B cell (primary cell): ENCODE data around the gene HS3ST3B1. TPM values are rescaled to one million over a fixed set of nuclear protein-coding genes. Genes with fewer than 3 reads are reported as not detected.

Experiments
- ATAC-seq: fragments of 200-7000 bp; cut with Tn5 transposase; one replicate; pipeline ENCODE4 v1.10.0; 2021; ENCODE audit warnings: low read depth, mild to moderate bottlenecking, moderate number of reproducible peaks, moderate library complexity
- CTCF ChIA-PET: fragments of 350-600 bp; sonication (Branson Sonifier 250); formaldehyde crosslinking; loops from one replicate; lab custom pipeline; 2021; ENCODE audit warnings: antibody characterized with exemption, inconsistent platforms; lab: Charles Lee
- POLR2A ChIA-PET: fragments of 350-600 bp; sonication (Branson Sonifier 250); formaldehyde crosslinking; loops from one replicate; lab custom pipeline; 2021; ENCODE audit warnings: antibody characterized with exemption; lab: Charles Lee
- DNase-seq: peaks from one replicate; pipeline ENCODE4 v3.0.0; 2013
- H2AFZ ChIP-seq: 2 replicates; pipeline ENCODE4 v1.6.1; 2012; ENCODE audit warnings: mild to moderate bottlenecking, low read depth, low read length; ENCODE audit not compliant: insufficient read depth, poor library complexity, severe bottlenecking
- H3K27ac ChIP-seq, 2 donors: 1 replicate in 1 of 2; 2 replicates in 1 of 2; pipeline ENCODE4 v1.5.1; 2012 to 2013; ENCODE audit warnings: low read length in 2 of 2, mild to moderate bottlenecking in 2 of 2, moderate library complexity in 1 of 2
- H3K27me3 ChIP-seq, 4 experiments: fragments of 200-600 bp in 1 of 4; sonication (generic) in 1 of 4; replicated peaks in 1 of 4; 1 replicate in 2 of 4; 2 replicates in 2 of 4; pipeline versions ENCODE4 v1.6.1 to v1.7.0; 2013 to 2016; ENCODE audit warnings: low read length in 3 of 4, mild to moderate bottlenecking in 2 of 4, mixed read lengths in 1 of 4, moderate library complexity in 1 of 4; ENCODE audit not compliant: insufficient read depth in 4 of 4, control insufficient read depth in 3 of 4; ENCODE audit errors: control extremely low read depth in 1 of 4
- H3K36me3 ChIP-seq, 2 experiments: replicated peaks in 1 of 2; 1 replicate in 1 of 2; 2 replicates in 1 of 2; pipeline versions ENCODE4 v1.6.1 to v1.7.1; 2013; ENCODE audit warnings: low read length in 1 of 2; ENCODE audit not compliant: insufficient read depth in 2 of 2, control insufficient read depth in 1 of 2; ENCODE audit errors: control extremely low read depth in 1 of 2, extremely low read depth in 1 of 2
- H3K4me1 ChIP-seq, 2 donors: fragments of 200-600 bp in 1 of 2; sonication (generic) in 1 of 2; 1 replicate in 1 of 2; 2 replicates in 1 of 2; pipeline versions ENCODE4 v1.5.1 to v1.6.1; 2013 to 2017; ENCODE audit warnings: low read length in 2 of 2; ENCODE audit not compliant: control insufficient read depth in 2 of 2, insufficient read depth in 2 of 2
- H3K4me2 ChIP-seq: replicated peaks from 2 replicates; pipeline ENCODE3; 2012; ENCODE audit warnings: mild to moderate bottlenecking, low read depth, low read length; ENCODE audit not compliant: poor library complexity, severe bottlenecking
- H3K4me3 ChIP-seq, 5 experiments: fragments of 200-600 bp in 1 of 5; sonication (generic) in 1 of 5; 1 replicate in 3 of 5; 2 replicates in 2 of 5; pipeline versions ENCODE4 v1.5.1 to v1.7.0; 2011 to 2016; ENCODE audit warnings: low read length in 4 of 5, mild to moderate bottlenecking in 4 of 5, low read depth in 2 of 5, control low read depth in 1 of 5, moderate library complexity in 1 of 5; ENCODE audit not compliant: insufficient read depth in 1 of 5; ENCODE audit errors: control extremely low read depth in 1 of 5, extremely low read depth in 1 of 5
- H3K79me2 ChIP-seq: fragments of 200-600 bp; sonication (generic); one replicate; pipeline ENCODE4 v1.6.0; 2016; ENCODE audit warnings: low read length; ENCODE audit not compliant: control insufficient read depth, insufficient read depth
- H3K9ac ChIP-seq: fragments of 200-600 bp; sonication (generic); 2 replicates; pipeline ENCODE4 v1.6.1; 2017; ENCODE audit warnings: mild to moderate bottlenecking, low read length, moderate library complexity
- H3K9me3 ChIP-seq, 3 donors: one replicate each; pipeline versions ENCODE4 v1.6.1 to v1.7.1; 2013; ENCODE audit warnings: low read length in 2 of 3; ENCODE audit not compliant: control insufficient read depth in 2 of 3, insufficient read depth in 1 of 3; ENCODE audit errors: control extremely low read depth in 1 of 3
- H4K20me1 ChIP-seq: 2 replicates; pipeline ENCODE4 v1.6.0; 2012; ENCODE audit warnings: mild to moderate bottlenecking, low read length; ENCODE audit not compliant: insufficient read depth, control insufficient read depth, poor library complexity, severe bottlenecking
- H3K27ac Mint-ChIP-seq: one replicate; pipeline ENCODE4 v1.8.0; 2021; ENCODE audit warnings: mixed read lengths
- H3K27me3 Mint-ChIP-seq: one replicate; pipeline ENCODE4 v1.8.0; 2021; ENCODE audit warnings: mixed read lengths
- H3K4me1 Mint-ChIP-seq: one replicate; pipeline ENCODE4 v1.8.0; 2021; ENCODE audit warnings: mixed read lengths
- H3K4me3 Mint-ChIP-seq: one replicate; pipeline ENCODE4 v1.8.0; 2021; ENCODE audit warnings: mixed read lengths
- H3K9me3 Mint-ChIP-seq: one replicate; pipeline ENCODE4 v1.8.0; 2022; ENCODE audit warnings: mixed read lengths; ENCODE audit not compliant: insufficient read depth
- EZH2 ChIP-seq: IDR thresholded peaks from 2 replicates; pipeline ENCODE4 v1.6.1; 2012; ENCODE audit warnings: borderline replicate concordance, low read depth, mild to moderate bottlenecking, moderate library complexity, low read length; ENCODE audit not compliant: insufficient read depth, poor library complexity, severe bottlenecking
- WGBS: methylation state at CpG from one replicate; pipeline ENCODE4 v1.1.5; 2013; ENCODE audit warnings: missing lambda C conversion rate; ENCODE audit not compliant: insufficient coverage; 5-methylcytosine and 5-hydroxymethylcytosine counted together
- intact Hi-C: fragments of 100-400 bp; cut with micrococcal nuclease; formaldehyde crosslinking; loops from one replicate; pipeline ENCODE4 v1.10.0; 2022
- polyA plus RNA-seq: library from polyadenylated mRNA; depleted of rRNA; stranded (reverse); fragments of >200 nt; gene quantifications from 2 replicates; pipeline ENCODE4 v1.2.3, GENCODE V29; 2012
- total RNA-seq, 2 donors: library from RNA; stranded (reverse); fragments of 120-200 nt in 1 of 2; gene quantifications; 1 replicate in 1 of 2; 2 replicates in 1 of 2; pipeline versions ENCODE4 v1.2.3 to v1.2.4, GENCODE V29; 2013 to 2022
- TF ChIP-seq, protein P1 (sequence below): fragments of 200-600 bp; IDR thresholded peaks from one replicate; pipeline ENCODE4 v1.8.0; 2022; ENCODE audit warnings: antibody characterized with exemption, mild to moderate bottlenecking

Gene HS3ST3B1
- total and polyA plus RNA-seq, 2 donors (not counting 1 experiment from before 2014, with no cell fraction given), result 0.75 to 8.4 TPM

DNA sequence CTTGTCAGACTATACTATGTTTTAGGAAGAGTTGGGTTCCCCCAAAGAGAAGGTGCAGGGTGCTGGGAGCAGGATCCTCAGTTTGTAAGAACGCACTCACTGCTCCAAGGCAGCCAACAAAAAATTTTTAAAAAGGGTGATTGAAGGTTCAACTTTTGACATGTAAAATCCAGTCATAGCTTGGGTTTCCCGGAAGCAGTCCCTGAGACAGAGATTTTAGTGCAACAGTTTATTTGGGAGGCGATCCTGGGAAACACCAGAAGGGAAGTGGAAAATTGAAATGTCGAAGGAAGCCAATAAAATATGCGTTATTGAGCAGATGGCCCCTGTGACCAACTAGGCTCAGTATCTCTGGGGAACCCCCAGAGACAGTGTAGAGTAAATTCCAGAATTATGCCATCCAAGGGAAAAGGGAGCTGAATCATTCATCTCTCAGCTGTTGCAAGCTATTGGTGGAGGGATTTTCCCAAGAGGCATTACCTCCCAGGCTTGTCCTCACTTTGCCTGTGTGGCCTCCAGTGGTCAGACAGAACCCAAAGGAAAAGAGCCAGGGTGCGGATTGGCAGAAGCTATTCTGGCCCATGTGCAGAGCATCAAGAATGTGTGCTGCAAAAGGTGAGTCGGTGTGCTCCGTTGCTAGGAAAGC is 72.9 kb downstream of the HS3ST3B1 start:
- H3K4me2 ChIP-seq, result no peak overlapping the region
- DNase-seq (no peak), ATAC-seq (no peak)
- H3K9me3 ChIP-seq, result peaks cover 0 to under 1% (median 0%) of the 10 kb centered on the region in 3 donors
- POLR2A ChIA-PET, result no interaction called here
- intact Hi-C loops, result no loop called here
- H3K27ac ChIP-seq, result no peak overlapping the region
- no peaks in the 10 kb centered on the region for H3K9me3 Mint-ChIP-seq
- peaks cover 15% of the 10 kb centered on the region for H3K27me3 Mint-ChIP-seq
- H3K36me3 ChIP-seq, result no peaks in the 10 kb centered on the region
- no peaks in the 10 kb centered on the region for H3K4me1 Mint-ChIP-seq
- peaks cover 0 to 7% (median 3%) of the 10 kb centered on the region in 4 experiments for H3K27me3 ChIP-seq
- no peak overlapping the region for H2AFZ ChIP-seq
- H3K4me3 ChIP-seq, result no peak overlapping the region
- H3K9ac ChIP-seq, result no peak overlapping the region
- no peaks in the 10 kb centered on the region for H3K79me2 ChIP-seq
- no peaks in the 10 kb centered on the region for H4K20me1 ChIP-seq
- 87% methylated on average over 7 of the region's 8 CpGs for WGBS
- TF ChIP-seq, protein P1, sequence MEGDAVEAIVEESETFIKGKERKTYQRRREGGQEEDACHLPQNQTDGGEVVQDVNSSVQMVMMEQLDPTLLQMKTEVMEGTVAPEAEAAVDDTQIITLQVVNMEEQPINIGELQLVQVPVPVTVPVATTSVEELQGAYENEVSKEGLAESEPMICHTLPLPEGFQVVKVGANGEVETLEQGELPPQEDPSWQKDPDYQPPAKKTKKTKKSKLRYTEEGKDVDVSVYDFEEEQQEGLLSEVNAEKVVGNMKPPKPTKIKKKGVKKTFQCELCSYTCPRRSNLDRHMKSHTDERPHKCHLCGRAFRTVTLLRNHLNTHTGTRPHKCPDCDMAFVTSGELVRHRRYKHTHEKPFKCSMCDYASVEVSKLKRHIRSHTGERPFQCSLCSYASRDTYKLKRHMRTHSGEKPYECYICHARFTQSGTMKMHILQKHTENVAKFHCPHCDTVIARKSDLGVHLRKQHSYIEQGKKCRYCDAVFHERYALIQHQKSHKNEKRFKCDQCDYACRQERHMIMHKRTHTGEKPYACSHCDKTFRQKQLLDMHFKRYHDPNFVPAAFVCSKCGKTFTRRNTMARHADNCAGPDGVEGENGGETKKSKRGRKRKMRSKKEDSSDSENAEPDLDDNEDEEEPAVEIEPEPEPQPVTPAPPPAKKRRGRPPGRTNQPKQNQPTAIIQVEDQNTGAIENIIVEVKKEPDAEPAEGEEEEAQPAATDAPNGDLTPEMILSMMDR, result no peak
- TF ChIP-seq EZH2, result no peak
- no peaks in the 10 kb centered on the region for H3K4me1 ChIP-seq
- H3K27ac Mint-ChIP-seq, result no peak overlapping the region
- no peak overlapping the region for H3K4me3 Mint-ChIP-seq
- CTCF ChIA-PET, result interaction anchor here (0.7 to 1.1 kb wide), 3 partner anchors 11 to 193 kb away, joined by 3 read pairs; no protein-coding TSS in a partner anchor

DNA sequence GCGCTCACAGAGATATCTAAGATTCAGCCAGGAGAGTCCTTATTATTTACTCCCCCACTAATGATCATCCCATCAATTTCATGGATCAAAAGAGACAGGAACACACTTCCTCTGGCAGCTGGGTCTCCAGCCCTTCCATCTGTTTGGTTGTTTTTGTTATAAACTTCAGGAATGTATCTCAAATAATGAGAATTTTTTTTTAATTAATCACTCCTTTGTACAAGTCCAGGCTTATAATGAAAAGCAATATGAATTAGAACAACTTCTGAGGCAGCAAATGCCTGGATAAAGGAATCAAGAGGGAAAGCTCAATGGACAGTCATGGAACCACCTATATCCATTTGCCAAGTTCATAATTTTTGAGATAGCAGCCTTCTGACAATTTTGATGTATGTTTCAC is 73.4 kb downstream of the HS3ST3B1 start:
- no CpG with 5 or more reads among the region's 1 CpG for WGBS
- no peak for ATAC-seq
- ChIA-PET CTCF (interaction anchor here (0.7 to 1.1 kb wide), 3 partner anchors 12 to 192 kb away, joined by 3 read pairs; no protein-coding TSS in a partner anchor), POLR2A (no interaction called here)
- Histone ChIP-seq H3K27ac (no peak overlapping the region), H3K4me3 (no peak overlapping the region), H3K4me2 (no peak overlapping the region), H3K79me2 (no peaks in the 10 kb centered on the region), H4K20me1 (no peaks in the 10 kb centered on the region), H3K4me1 (no peaks in the 10 kb centered on the region), H3K36me3 (no peaks in the 10 kb centered on the region), H3K27me3 (peaks cover 0 to 7% (median 3%) of the 10 kb centered on the region in 4 experiments), H2AFZ (no peak overlapping the region), H3K9ac (no peak overlapping the region), H3K9me3 (no peaks in the 10 kb centered on the region)
- no peak for DNase-seq
- H3K4me1 Mint-ChIP-seq, result no peaks in the 10 kb centered on the region
- H3K4me3 Mint-ChIP-seq, result no peak overlapping the region
- intact Hi-C loops, result no loop called here
- peaks cover 15% of the 10 kb centered on the region for H3K27me3 Mint-ChIP-seq
- no peaks in the 10 kb centered on the region for H3K9me3 Mint-ChIP-seq
- no peak overlapping the region for H3K27ac Mint-ChIP-seq
- TF ChIP-seq EZH2, result no peak
- TF ChIP-seq, protein P1, result no peak
